Panc1 (cell line): ENCODE results near the gene PPP1R3C. TPM values are rescaled to one million over a fixed set of nuclear protein-coding genes. Genes with fewer than 3 reads are reported as not detected.

Experiments
- ATAC-seq: fragments of 200-7000 bp; cut with Tn5 transposase; 2 replicates; pipeline ENCODE4 v1.9.1; 2020; ENCODE audit warnings: mild to moderate bottlenecking, moderate library complexity
- BruUV-seq: library from RNA; stranded (reverse); fragments of 400-500 nt; replicated peaks from 2 replicates; lab custom pipeline; 2021; lab: Mats Ljungman, UMichigan
- CTCF ChIA-PET: fragments of 300-600 bp; sonication (Branson Sonifier 250); formaldehyde crosslinking; loops from one replicate; lab custom pipeline; 2022; ENCODE audit warnings: antibody characterized with exemption; lab: Charles Lee
- POLR2A ChIA-PET: fragments of 300-600 bp; sonication (Branson Sonifier 250); formaldehyde crosslinking; loops from one replicate; lab custom pipeline; 2022; ENCODE audit warnings: antibody characterized with exemption; lab: Charles Lee
- DNase-seq: peaks from one replicate; pipeline ENCODE4 v3.0.0-alpha.2; 2010; ENCODE audit warnings: low read depth, low spot score
- H3K27ac ChIP-seq: 2 replicates; pipeline ENCODE4 v1.5.1; 2011; ENCODE audit warnings: mild to moderate bottlenecking, low read length, inconsistent platforms
- H3K27me3 ChIP-seq: fragments of 200-500 bp; sonication (Bioruptor generic); 2 replicates; pipeline ENCODE4 v1.6.0; 2014; ENCODE audit warnings: low read length, inconsistent platforms; ENCODE audit not compliant: control insufficient read depth, insufficient read depth
- H3K36me3 ChIP-seq: fragments of 200-500 bp; sonication (Bioruptor generic); 2 replicates; pipeline ENCODE4 v1.5.1; 2014; ENCODE audit warnings: inconsistent platforms, mild to moderate bottlenecking, low read length, moderate library complexity; ENCODE audit not compliant: control insufficient read depth, insufficient read depth
- H3K4me1 ChIP-seq: 2 replicates; pipeline ENCODE4 v1.5.1; 2011; ENCODE audit warnings: inconsistent platforms, mild to moderate bottlenecking, low read length, moderate library complexity; ENCODE audit not compliant: control insufficient read depth, insufficient read depth
- H3K4me3 ChIP-seq, 2 experiments: 2 replicates each; pipeline ENCODE4 v1.5.1; 2011 to 2012; ENCODE audit warnings: low read depth in 2 of 2, low read length in 2 of 2, mild to moderate bottlenecking in 2 of 2, inconsistent platforms in 1 of 2, moderate library complexity in 1 of 2
- H3K9me3 ChIP-seq: fragments of 200-500 bp; sonication (Bioruptor generic); 2 replicates; pipeline ENCODE4 v1.5.1; 2014; ENCODE audit warnings: low read depth, mild to moderate bottlenecking, inconsistent platforms, low read length, moderate library complexity; ENCODE audit not compliant: control insufficient read depth, insufficient read depth
- CTCF ChIP-seq: fragments of 450-650 bp; IDR thresholded peaks from 2 replicates; pipeline ENCODE4 v1.5.1; 2017; ENCODE audit warnings: mild to moderate bottlenecking
- POLR2AphosphoS5 ChIP-seq: IDR thresholded peaks from 2 replicates; pipeline ENCODE4 v1.6.1; 2012; ENCODE audit warnings: mild to moderate bottlenecking, low read depth, low read length, moderate library complexity
- REST ChIP-seq, 2 experiments: IDR thresholded peaks; 2 replicates each; pipeline ENCODE4 v1.6.1; 2011 to 2012; ENCODE audit warnings: low read depth in 2 of 2, control low read depth in 1 of 2, low read length in 1 of 2, mild to moderate bottlenecking in 1 of 2, moderate library complexity in 1 of 2; ENCODE audit not compliant: insufficient read depth in 1 of 2
- SIN3A ChIP-seq: IDR thresholded peaks from 2 replicates; pipeline ENCODE4 v1.6.1; 2012; ENCODE audit warnings: low read depth, mild to moderate bottlenecking, low read length, moderate library complexity, borderline replicate concordance; ENCODE audit not compliant: insufficient read depth
- TCF7L2 ChIP-seq: IDR thresholded peaks from 2 replicates; pipeline ENCODE4 v1.6.1; 2011; ENCODE audit warnings: mild to moderate bottlenecking, low read depth, low read length, inconsistent platforms
- in situ Hi-C: cut with HindIII; loops from 2 replicates; pipeline ENCODE4 v1.10.0; 2016; ENCODE audit warnings: low sequenced_read_pairs, low pct_unique_long_range_greater_than_20kb
- intact Hi-C: fragments of 100-400 bp; cut with micrococcal nuclease; formaldehyde crosslinking; loops from one replicate; pipeline ENCODE4 v1.10.0; 2022; ENCODE audit not compliant: unreplicated experiment
- total RNA-seq: library from RNA; stranded (reverse); gene quantifications from one replicate; pipeline ENCODE4 v1.2.1, GENCODE V29; 2021; ENCODE audit not compliant: unreplicated experiment

Gene PPP1R3C
- total RNA-seq, 1 experiment from 2014 or later: 1.2 TPM

GRCh38 chr10:91589658-91590035, 43.2 kb downstream of the PPP1R3C start:
- intact Hi-C loops (no loop called here), in situ Hi-C loops (no loop called here)
- H3K4me3 ChIP-seq: no peak overlapping the region
- no TSS peak for BruUV-seq
- no peak overlapping the region for H3K27ac ChIP-seq
- CTCF ChIA-PET: interaction anchor here (0.6 kb wide), 1 partner anchor 40 kb away, joined by 3 read pairs; no protein-coding TSS in a partner anchor
- no peaks in the 10 kb centered on the region for H3K36me3 ChIP-seq
- ATAC-seq: no peak
- H3K9me3 ChIP-seq: no peaks in the 10 kb centered on the region
- no peak for DNase-seq
- peaks cover 7% of the 10 kb centered on the region; the same call in 1 of the 2 replicates for H3K4me1 ChIP-seq
- POLR2A ChIA-PET: no interaction called here
- no peak for TF ChIP-seq POLR2AphosphoS5
- no peak for TF ChIP-seq TCF7L2
- TF ChIP-seq SIN3A: no peak
- TF ChIP-seq REST (IDR thresholded peaks at IDR 0.05; ENCODE audit: insufficient read depth in 1 of 2, low read depth in 2 of 2, low read length in 1 of 2): no peak
- TF ChIP-seq CTCF: no peak
- H3K27me3 ChIP-seq: no peaks in the 10 kb centered on the region

- no peaks in the 10 kb centered on the region for H3K27me3 ChIP-seq
- H3K4me3 ChIP-seq: no peak overlapping the region
- intact Hi-C loops (no loop called here), in situ Hi-C loops (no loop called here)
- DNase-seq (no peak), ATAC-seq (no peak)
- BruUV-seq: no TSS peak
- H3K27ac ChIP-seq: no peak overlapping the region; the same call in 1 of the 2 replicates
- ChIA-PET POLR2A (no interaction called here), CTCF (interaction anchor here (0.6 kb wide), 1 partner anchor 39 kb away, joined by 3 read pairs; no protein-coding TSS in a partner anchor)
- no peaks in the 10 kb centered on the region for H3K36me3 ChIP-seq
- TF ChIP-seq TCF7L2: no peak
- no peak for TF ChIP-seq SIN3A
- no peak for TF ChIP-seq REST (IDR thresholded peaks at IDR 0.05; ENCODE audit: insufficient read depth in 1 of 2, low read depth in 2 of 2, low read length in 1 of 2)
- no peak for TF ChIP-seq CTCF
- TF ChIP-seq POLR2AphosphoS5: no peak
- H3K4me1 ChIP-seq: peaks cover 7% of the 10 kb centered on the region; the same call in 1 of the 2 replicates
- H3K9me3 ChIP-seq: no peaks in the 10 kb centered on the region
These were observed 43.7 kb downstream of the PPP1R3C start for GRCh38 chr10:91589015-91589657.
